ENCODE measurements around the gene FXYD5.

- TF ChIP-seq CTCF (IDR thresholded peaks at IDR 0.05) (no peak), POLR2A (IDR thresholded peaks at IDR 0.05) (no peak)
These were observed 31.0 kb upstream of the FXYD5 start for GRCh38 chr19:35123573-35123972.

Data from uterus (tissue), 2 donors.